ENCODE results near the gene PRKCA. TPM values are rescaled to one million over a fixed set of nuclear protein-coding genes. Genes with fewer than 3 reads are reported as not detected.
"Not testable (repeated sequence)": the region's sequence is repeated elsewhere in the genome, so short reads cannot be mapped to it uniquely, and the experiment has no call there.

Gene PRKCA
- total RNA-seq, 3 donors from 2014 or later = 5.1 to 10.5 (median 6.6) TPM

GRCh38 chr17:66357037-66357436 is 54.6 kb downstream of the PRKCA start:
- no peaks in the 10 kb centered on the region for H3K9me3 ChIP-seq
- H3K36me3 ChIP-seq = no peaks in the 10 kb centered on the region
- no peaks in the 10 kb centered on the region for H3K4me1 ChIP-seq
- no peak for DNase-seq (ENCODE audit: low spot score in 2 of 2)
- intact Hi-C loops (cut with DNase I; ENCODE audit: low total_unique reads) = no loop called here
- no peak overlapping the region for H3K27ac ChIP-seq
- no peaks in the 10 kb centered on the region for H3K27me3 ChIP-seq
- H3K4me3 ChIP-seq = no peak overlapping the region
- TF ChIP-seq POLR2A (IDR thresholded peaks at IDR 0.05) = no peak
- no peak for TF ChIP-seq POLR2AphosphoS5 (IDR thresholded peaks at IDR 0.05)
- TF ChIP-seq CTCF (IDR thresholded peaks at IDR 0.05) = no peak

- TF ChIP-seq POLR2A (IDR thresholded peaks at IDR 0.05) = no peak
- no peak for TF ChIP-seq CTCF (IDR thresholded peaks at IDR 0.05)
- TF ChIP-seq POLR2AphosphoS5 (IDR thresholded peaks at IDR 0.05) = no peak
- no peaks in the 10 kb centered on the region for H3K9me3 ChIP-seq
- no peaks in the 10 kb centered on the region for H3K4me1 ChIP-seq
- H3K27me3 ChIP-seq = no peaks in the 10 kb centered on the region
- intact Hi-C loops (cut with DNase I; ENCODE audit: low total_unique reads) = no loop called here
- no peak overlapping the region for H3K4me3 ChIP-seq
- H3K27ac ChIP-seq = no peak overlapping the region
- H3K36me3 ChIP-seq = no peaks in the 10 kb centered on the region
- DNase-seq (ENCODE audit: low spot score in 2 of 2) = no peak
Observed at GRCh38 chr17:66359351-66359750, 56.9 kb downstream of the PRKCA start.

GRCh38 chr17:66360961-66361565 is 58.6 kb downstream of the PRKCA start:
- H3K4me1 ChIP-seq; intact Hi-C loops (cut with DNase I; ENCODE audit: low total_unique reads); H3K27ac ChIP-seq; H3K9me3 ChIP-seq; H3K27me3 ChIP-seq; H3K36me3 ChIP-seq; DNase-seq (ENCODE audit: low spot score in 2 of 2); H3K4me3 ChIP-seq: not testable (repeated sequence)

GRCh38 chr17:66364508-66364907 is 62.1 kb downstream of the PRKCA start:
- Histone ChIP-seq H3K36me3 (no peaks in the 10 kb centered on the region), H3K4me3 (no peak overlapping the region), H3K27ac (no peak overlapping the region), H3K4me1 (no peaks in the 10 kb centered on the region), H3K27me3 (no peaks in the 10 kb centered on the region), H3K9me3 (no peaks in the 10 kb centered on the region)
- intact Hi-C loops (cut with DNase I; ENCODE audit: low total_unique reads) = no loop called here
- no peak for TF ChIP-seq CTCF (IDR thresholded peaks at IDR 0.05)
- no peak for TF ChIP-seq POLR2A (IDR thresholded peaks at IDR 0.05)
- TF ChIP-seq POLR2AphosphoS5 (IDR thresholded peaks at IDR 0.05) = no peak
- no peak for DNase-seq (ENCODE audit: low spot score in 2 of 2)

- intact Hi-C loops (cut with DNase I; ENCODE audit: low total_unique reads) = no loop called here
- H3K27ac ChIP-seq = no peak overlapping the region
- H3K4me1 ChIP-seq = no peaks in the 10 kb centered on the region
- H3K27me3 ChIP-seq = no peaks in the 10 kb centered on the region
- DNase-seq (ENCODE audit: low spot score in 2 of 2) = no peak
- H3K9me3 ChIP-seq = no peaks in the 10 kb centered on the region
- no peak overlapping the region for H3K4me3 ChIP-seq
- TF ChIP-seq POLR2AphosphoS5 (IDR thresholded peaks at IDR 0.05) (no peak), POLR2A (IDR thresholded peaks at IDR 0.05) (no peak), CTCF (IDR thresholded peaks at IDR 0.05) (no peak)
- H3K36me3 ChIP-seq = no peaks in the 10 kb centered on the region
Observed at GRCh38 chr17:66364990-66365490, 62.6 kb downstream of the PRKCA start.
